ENCODE data around the gene OR6N2. TPM values are rescaled to one million over a fixed set of nuclear protein-coding genes. Genes with fewer than 3 reads are reported as not detected.

Gene OR6N2
- total RNA-seq, 1 donor from 2014 or later = not detected

DNA sequence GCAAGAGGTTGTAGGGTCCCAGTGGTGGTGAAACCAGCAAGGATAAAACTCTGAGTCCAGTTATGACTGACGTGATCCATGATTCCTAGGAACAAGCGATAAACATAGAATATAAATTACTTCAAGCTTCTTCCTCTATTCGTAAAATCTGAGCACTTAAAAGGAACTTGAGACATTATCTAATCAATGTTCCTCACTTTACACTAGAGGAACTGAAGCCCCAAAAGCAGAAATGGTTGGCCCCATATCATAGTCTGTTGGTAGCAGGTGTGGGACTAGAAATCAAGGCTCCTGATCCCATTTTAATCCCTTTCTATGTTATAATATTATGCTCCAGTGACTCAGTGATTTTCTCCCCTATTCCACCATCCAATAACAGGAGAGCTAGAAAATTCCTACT lies 28.3 kb upstream of the OR6N2 start:
- Histone ChIP-seq H3K36me3 (no peaks in the 10 kb centered on the region), H3K9me3 (replicated peaks) (no peaks in the 10 kb centered on the region), H3K4me3 (no peak overlapping the region), H3K4me1 (no peaks in the 10 kb centered on the region), H3K27me3 (ENCODE audit: low read depth) (no peaks in the 10 kb centered on the region), H3K27ac (replicated peaks) (peak overlapping the region; percentile 30)
- TF ChIP-seq CTCF (IDR thresholded peaks at IDR 0.05; ENCODE audit: borderline replicate concordance) = no peak
- intact Hi-C loops (cut with micrococcal nuclease) = no loop called here
- DNase-seq = no peak

- Histone ChIP-seq H3K4me3 (no peak overlapping the region), H3K27me3 (ENCODE audit: low read depth) (no peaks in the 10 kb centered on the region), H3K27ac (replicated peaks) (no peak overlapping the region), H3K9me3 (replicated peaks) (no peaks in the 10 kb centered on the region), H3K36me3 (no peaks in the 10 kb centered on the region), H3K4me1 (no peaks in the 10 kb centered on the region)
- no peak for TF ChIP-seq CTCF (IDR thresholded peaks at IDR 0.05; ENCODE audit: borderline replicate concordance)
- intact Hi-C loops (cut with micrococcal nuclease) = no loop called here
- no peak for DNase-seq
Observed at GRCh38 chr1:158806916-158807536, 26.0 kb upstream of the OR6N2 start.

DNA sequence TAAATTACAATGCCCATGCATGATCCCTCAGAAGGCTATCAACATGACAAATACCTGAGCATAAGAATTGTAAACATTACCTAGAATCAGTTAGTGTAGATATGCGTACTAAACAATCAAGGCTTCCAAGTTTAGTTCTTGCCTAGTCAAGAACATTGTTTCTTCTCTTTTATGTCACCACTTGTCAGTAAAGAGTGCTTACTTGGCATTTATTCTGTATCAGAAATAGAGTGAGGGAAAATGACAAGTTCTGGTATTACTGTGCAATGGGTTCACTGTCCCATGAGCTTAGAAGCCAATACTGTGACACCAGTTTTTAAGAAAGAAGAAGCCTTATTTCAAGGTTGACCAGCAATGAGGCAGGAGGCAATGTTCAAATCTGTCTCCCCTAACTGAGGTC lies 22.7 kb upstream of the OR6N2 start:
- no peak overlapping the region for H3K4me3 ChIP-seq
- H3K27me3 ChIP-seq (ENCODE audit: low read depth) = no peaks in the 10 kb centered on the region
- no peak for TF ChIP-seq CTCF (IDR thresholded peaks at IDR 0.05; ENCODE audit: borderline replicate concordance)
- DNase-seq = no peak
- H3K27ac ChIP-seq (replicated peaks) = no peak overlapping the region
- intact Hi-C loops (cut with micrococcal nuclease) = no loop called here
- no peaks in the 10 kb centered on the region for H3K36me3 ChIP-seq
- H3K9me3 ChIP-seq (replicated peaks) = no peaks in the 10 kb centered on the region
- H3K4me1 ChIP-seq = no peaks in the 10 kb centered on the region

GRCh38 chr1:158801396-158801795 lies 20.4 kb upstream of the OR6N2 start:
- H3K27ac ChIP-seq (replicated peaks) = no peak overlapping the region
- H3K4me3 ChIP-seq = no peak overlapping the region
- no peaks in the 10 kb centered on the region for H3K27me3 ChIP-seq (ENCODE audit: low read depth)
- no peak for TF ChIP-seq CTCF (IDR thresholded peaks at IDR 0.05; ENCODE audit: borderline replicate concordance)
- no peaks in the 10 kb centered on the region for H3K4me1 ChIP-seq
- DNase-seq = no peak
- intact Hi-C loops (cut with micrococcal nuclease) = no loop called here
- no peaks in the 10 kb centered on the region for H3K36me3 ChIP-seq
- no peaks in the 10 kb centered on the region for H3K9me3 ChIP-seq (replicated peaks)

GRCh38 chr1:158800526-158800925 lies 19.5 kb upstream of the OR6N2 start:
- Histone ChIP-seq H3K4me3 (no peak overlapping the region), H3K27me3 (ENCODE audit: low read depth) (no peaks in the 10 kb centered on the region), H3K4me1 (no peaks in the 10 kb centered on the region), H3K27ac (replicated peaks) (no peak overlapping the region), H3K36me3 (no peaks in the 10 kb centered on the region), H3K9me3 (replicated peaks) (no peaks in the 10 kb centered on the region)
- intact Hi-C loops (cut with micrococcal nuclease) = no loop called here
- DNase-seq = no peak
- no peak for TF ChIP-seq CTCF (IDR thresholded peaks at IDR 0.05; ENCODE audit: borderline replicate concordance)
